Loucy (cell line): ENCODE measurements around the gene SH2D6.

ENCODE experiments used
- EZH2phosphoT487 ChIP-seq: fragments of 200-600 bp; IDR thresholded peaks from 2 replicates; pipeline ENCODE4 v1.6.1; 2018; ENCODE audit warnings: antibody characterized with exemption, mild to moderate bottlenecking, moderate library complexity, borderline replicate concordance
- TF ChIP-seq, protein P1 (sequence below): fragments of 200-600 bp; sonication (generic); conservative IDR thresholded peaks from 2 replicates; pipeline ENCODE4 v1.5.1; 2014; ENCODE audit warnings: mild to moderate bottlenecking, antibody characterized with exemption, low read length

DNA sequence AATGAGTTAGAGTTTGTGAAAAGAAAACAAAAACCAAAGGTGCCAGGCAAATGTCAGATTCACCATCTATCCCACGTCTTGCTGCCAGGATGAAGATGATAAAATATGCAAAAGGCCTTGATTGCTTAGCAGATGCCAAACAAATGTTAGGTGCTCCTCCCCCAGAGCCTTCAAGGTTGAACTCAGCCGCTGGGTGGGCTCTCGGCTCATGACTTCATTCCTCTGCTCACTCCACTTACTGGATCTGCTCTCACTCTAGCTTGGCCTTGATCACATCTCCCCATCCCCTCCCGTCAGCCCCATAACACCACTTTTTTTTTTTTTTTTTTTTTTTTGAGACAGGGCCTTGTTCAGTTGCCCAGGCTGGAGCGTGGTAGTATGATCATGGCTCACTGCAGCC, 38.5 kb downstream of the SH2D6 start:
- TF ChIP-seq, protein P1, sequence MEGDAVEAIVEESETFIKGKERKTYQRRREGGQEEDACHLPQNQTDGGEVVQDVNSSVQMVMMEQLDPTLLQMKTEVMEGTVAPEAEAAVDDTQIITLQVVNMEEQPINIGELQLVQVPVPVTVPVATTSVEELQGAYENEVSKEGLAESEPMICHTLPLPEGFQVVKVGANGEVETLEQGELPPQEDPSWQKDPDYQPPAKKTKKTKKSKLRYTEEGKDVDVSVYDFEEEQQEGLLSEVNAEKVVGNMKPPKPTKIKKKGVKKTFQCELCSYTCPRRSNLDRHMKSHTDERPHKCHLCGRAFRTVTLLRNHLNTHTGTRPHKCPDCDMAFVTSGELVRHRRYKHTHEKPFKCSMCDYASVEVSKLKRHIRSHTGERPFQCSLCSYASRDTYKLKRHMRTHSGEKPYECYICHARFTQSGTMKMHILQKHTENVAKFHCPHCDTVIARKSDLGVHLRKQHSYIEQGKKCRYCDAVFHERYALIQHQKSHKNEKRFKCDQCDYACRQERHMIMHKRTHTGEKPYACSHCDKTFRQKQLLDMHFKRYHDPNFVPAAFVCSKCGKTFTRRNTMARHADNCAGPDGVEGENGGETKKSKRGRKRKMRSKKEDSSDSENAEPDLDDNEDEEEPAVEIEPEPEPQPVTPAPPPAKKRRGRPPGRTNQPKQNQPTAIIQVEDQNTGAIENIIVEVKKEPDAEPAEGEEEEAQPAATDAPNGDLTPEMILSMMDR, result no peak
- no peak for TF ChIP-seq EZH2phosphoT487
